Measurements from ENCODE around the gene CEACAM4. TPM values are rescaled to one million over a fixed set of nuclear protein-coding genes. Genes with fewer than 3 reads are reported as not detected.
"Not testable (repeated sequence)": the region's sequence is repeated elsewhere in the genome, so short reads cannot be mapped to it uniquely, and the experiment has no call there.

Gene CEACAM4
- not detected for polyA plus RNA-seq (2012; ENCODE audit: insufficient read depth, insufficient read length, low read depth)

- Histone ChIP-seq H3K4me3 (ENCODE audit: low read depth, low read length) (no peak within 1 kb of the TSS), H3K9me3 (no peaks in the 10 kb centered on the region), H3K36me3 (no peaks in the 10 kb centered on the region), H3K27me3 (peaks cover 30% of the 10 kb centered on the region), H3K4me1 (no peaks in the 10 kb centered on the region)
- no peak for TF ChIP-seq CTCF (IDR thresholded peaks at IDR 0.05; ENCODE audit: low read depth, low read length)
- DNase-seq, result no peak
Measured at GRCh38 chr19:41626877-41627276, at the start of gene CEACAM4. Gene CEACAM4, minus strand, starts transcription at chr19:41627074. Its CDS starts 111 bp downstream, at chr19:41626963.

- Histone ChIP-seq H3K4me1 (no peaks in the 10 kb centered on the region), H3K4me3 (ENCODE audit: low read depth, low read length) (no peak overlapping the region), H3K9me3 (no peaks in the 10 kb centered on the region), H3K27me3 (peaks cover 10% of the 10 kb centered on the region), H3K36me3 (no peaks in the 10 kb centered on the region)
- DNase-seq, result no peak
- TF ChIP-seq CTCF (IDR thresholded peaks at IDR 0.05; ENCODE audit: low read depth, low read length), result no peak
Measured at GRCh38 chr19:41671486-41671885, 44.6 kb upstream of the CEACAM4 start.

GRCh38 chr19:41670755-41671154 is 43.9 kb upstream of the CEACAM4 start:
- H3K9me3 ChIP-seq, result no peaks in the 10 kb centered on the region
- H3K4me1 ChIP-seq, result no peaks in the 10 kb centered on the region
- H3K4me3 ChIP-seq (ENCODE audit: low read depth, low read length), result no peak overlapping the region
- no peaks in the 10 kb centered on the region for H3K36me3 ChIP-seq
- TF ChIP-seq CTCF (IDR thresholded peaks at IDR 0.05; ENCODE audit: low read depth, low read length), result no peak
- no peak for DNase-seq
- peaks cover 10% of the 10 kb centered on the region for H3K27me3 ChIP-seq

GRCh38 chr19:41668315-41668714 is 41.4 kb upstream of the CEACAM4 start:
- no peak for TF ChIP-seq CTCF (IDR thresholded peaks at IDR 0.05; ENCODE audit: low read depth, low read length)
- Histone ChIP-seq H3K4me1 (no peaks in the 10 kb centered on the region), H3K4me3 (ENCODE audit: low read depth, low read length) (no peak overlapping the region), H3K27me3 (peaks cover 10% of the 10 kb centered on the region), H3K36me3 (no peaks in the 10 kb centered on the region), H3K9me3 (no peaks in the 10 kb centered on the region)
- no peak for DNase-seq

GRCh38 chr19:41666075-41666474 is 39.2 kb upstream of the CEACAM4 start:
- no peak for DNase-seq
- no peak for TF ChIP-seq CTCF (IDR thresholded peaks at IDR 0.05; ENCODE audit: low read depth, low read length)
- no peaks in the 10 kb centered on the region for H3K4me1 ChIP-seq
- no peaks in the 10 kb centered on the region for H3K36me3 ChIP-seq
- no peaks in the 10 kb centered on the region for H3K9me3 ChIP-seq
- H3K4me3 ChIP-seq (ENCODE audit: low read depth, low read length), result no peak overlapping the region
- no peaks in the 10 kb centered on the region; the same call in 1 of the 2 replicates for H3K27me3 ChIP-seq

- no peaks in the 10 kb centered on the region; the same call in 1 of the 2 replicates for H3K9me3 ChIP-seq
- 0 out of 2 replicates have a peak, but pooled peaks cover 5% of the 10 kb centered on the region for H3K27me3 ChIP-seq
- no peak for TF ChIP-seq CTCF (IDR thresholded peaks at IDR 0.05; ENCODE audit: low read depth, low read length)
- no peak overlapping the region for H3K4me3 ChIP-seq (ENCODE audit: low read depth, low read length)
- no peak for DNase-seq
- no peaks in the 10 kb centered on the region for H3K4me1 ChIP-seq
- H3K36me3 ChIP-seq, result no peaks in the 10 kb centered on the region
Measured at GRCh38 chr19:41657157-41657556, 30.3 kb upstream of the CEACAM4 start.

- not testable (repeated sequence) for H3K4me3 ChIP-seq (ENCODE audit: low read depth, low read length); H3K4me1 ChIP-seq; H3K27me3 ChIP-seq; DNase-seq; H3K36me3 ChIP-seq; H3K9me3 ChIP-seq
Measured at GRCh38 chr19:41656756-41657155, 29.9 kb upstream of the CEACAM4 start.

Measured in BE2C (cell line).